Suprapubic skin (tissue), 4 donors: ENCODE results near the gene KCNK13.

Source experiments
- CTCF ChIP-seq, 2 donors: fragments of 200-600 bp in 1 of 2; fragments of 450-650 bp in 1 of 2; sonication (generic) in 1 of 2; IDR thresholded peaks; one replicate each; pipeline ENCODE4 v1.5.1; 2016 to 2019; ENCODE audit warnings: antibody characterized with exemption in 2 of 2, mild to moderate bottlenecking in 1 of 2, moderate library complexity in 1 of 2
- EP300 ChIP-seq: sonication (generic); formaldehyde crosslinking; IDR thresholded peaks from one replicate; pipeline ENCODE4 v1.6.1; 2017; ENCODE audit warnings: antibody characterized with exemption
- POLR2A ChIP-seq, 2 donors: fragments of 450-650 bp; IDR thresholded peaks; one replicate each; pipeline ENCODE4 v1.6.1; 2017; ENCODE audit warnings: antibody characterized with exemption in 2 of 2, mild to moderate bottlenecking in 2 of 2, moderate library complexity in 2 of 2
- POLR2AphosphoS5 ChIP-seq, 3 donors: sonication (generic); formaldehyde crosslinking; IDR thresholded peaks; one replicate each; pipeline ENCODE4 v1.6.1; 2017; ENCODE audit warnings: antibody characterized with exemption in 3 of 3

GRCh38 chr14:90034835-90035525 is 26.8 kb upstream of the KCNK13 start:
- TF ChIP-seq CTCF (IDR thresholded peaks at IDR 0.05) = no peak
- TF ChIP-seq POLR2A (IDR thresholded peaks at IDR 0.05) = no peak
- TF ChIP-seq EP300 = no peak
- TF ChIP-seq POLR2AphosphoS5 (IDR thresholded peaks at IDR 0.05) = no peak
